Transverse colon (tissue), 4 donors: Measurements from ENCODE around the gene ACAP1. TPM values are rescaled to one million over a fixed set of nuclear protein-coding genes. Genes with fewer than 3 reads are reported as not detected.

Source experiments
- DNase-seq: peaks from one replicate; pipeline ENCODE4 v3.0.0-alpha.2; 2019
- H3K27ac ChIP-seq, 4 donors: fragments of 200-600 bp; sonication (generic); 2 replicates each; pipeline ENCODE4 v1.5.1; 2016 to 2018; ENCODE audit warnings: inconsistent platforms in 4 of 4
- H3K27me3 ChIP-seq: fragments of 200-600 bp; sonication (generic); 2 replicates; pipeline ENCODE4 v1.5.1; 2017; ENCODE audit warnings: inconsistent platforms
- H3K36me3 ChIP-seq, 4 donors: fragments of 200-600 bp; sonication (generic); 2 replicates each; pipeline ENCODE4 v1.5.1; 2017 to 2019; ENCODE audit warnings: inconsistent platforms in 4 of 4
- H3K4me1 ChIP-seq, 4 donors: fragments of 200-600 bp; sonication (generic); 2 replicates each; pipeline ENCODE4 v1.5.1; 2017 to 2020; ENCODE audit warnings: inconsistent platforms in 4 of 4
- H3K4me3 ChIP-seq, 4 donors: fragments of 200-600 bp; sonication (generic); 1 replicate in 1 of 4; 2 replicates in 3 of 4; pipeline versions ENCODE4 v1.5.1 to v1.6.1; 2017 to 2019; ENCODE audit warnings: inconsistent platforms in 4 of 4
- H3K9me3 ChIP-seq, 2 donors: fragments of 200-600 bp; sonication (generic); 2 replicates each; pipeline ENCODE4 v1.5.1; 2017 to 2019; ENCODE audit warnings: inconsistent platforms in 2 of 2
- CTCF ChIP-seq, 5 experiments: fragments of 200-600 bp in 3 of 5; fragments of 450-650 bp in 2 of 5; sonication (generic) in 3 of 5; IDR thresholded peaks; 1 replicate in 2 of 5; 2 replicates in 3 of 5; pipeline ENCODE4 v1.5.1; 2016 to 2017; ENCODE audit warnings: antibody characterized with exemption in 5 of 5, inconsistent platforms in 3 of 5, mild to moderate bottlenecking in 2 of 5, moderate library complexity in 1 of 5
- EP300 ChIP-seq: sonication (generic); formaldehyde crosslinking; IDR thresholded peaks from one replicate; pipeline ENCODE4 v1.6.1; 2017; ENCODE audit warnings: antibody characterized with exemption, low read depth
- POLR2A ChIP-seq: fragments of 450-650 bp; IDR thresholded peaks from one replicate; pipeline ENCODE4 v1.6.1; 2016; ENCODE audit warnings: antibody characterized with exemption, mild to moderate bottlenecking, moderate library complexity
- POLR2AphosphoS5 ChIP-seq, 3 donors: sonication (generic); formaldehyde crosslinking; IDR thresholded peaks; one replicate each; pipeline ENCODE4 v1.6.1; 2016; ENCODE audit warnings: antibody characterized with exemption in 3 of 3
- WGBS, 2 donors: methylation state at CpG; one replicate each; pipeline ENCODE4 v1.1.5; 2018; ENCODE audit warnings: low coverage in 1 of 2; 5-methylcytosine and 5-hydroxymethylcytosine counted together
- in situ Hi-C, 4 donors: fragments of 200-750 bp; cut with MboI; loops; one replicate each; pipeline versions ENCODE4 v1.15.0 to v1.15.1; 2017; ENCODE audit warnings: low sequenced_read_pairs in 3 of 4, low pct_ligation_motif_present in 1 of 4, low pct_unique_long_range_greater_than_20kb in 1 of 4
- intact Hi-C: fragments of 100-400 bp; cut with DNase I; formaldehyde crosslinking; loops from one replicate; pipeline ENCODE4 v1.15.1; 2023; ENCODE audit warnings: low total_unique reads
- total RNA-seq, 4 donors: library from RNA; depleted of rRNA; stranded (reverse); fragments of >200 nt; gene quantifications; one replicate each; pipeline ENCODE4 v1.1.0, GENCODE V29; 2016

Gene ACAP1
- total RNA-seq, 4 donors from 2014 or later, result 4.8 to 21.0 (median 10.0) TPM

GRCh38 chr17:7374353-7374752 is 38.0 kb downstream of the ACAP1 start:
- no peak overlapping the region for H3K27ac ChIP-seq
- WGBS, 2 donors, result 85 to 100% methylated on average over 1 to 2 of the region's 2 CpGs
- intact Hi-C loops (no loop called here), in situ Hi-C loops (no loop called here)
- no peaks in the 10 kb centered on the region for H3K27me3 ChIP-seq
- no peaks in the 10 kb centered on the region for H3K9me3 ChIP-seq
- DNase-seq, result no peak
- no peak overlapping the region for H3K4me3 ChIP-seq
- no peaks in the 10 kb centered on the region for H3K36me3 ChIP-seq
- no peaks in the 10 kb centered on the region for H3K4me1 ChIP-seq
- TF ChIP-seq CTCF (IDR thresholded peaks at IDR 0.05) (no peak), POLR2AphosphoS5 (IDR thresholded peaks at IDR 0.05) (no peak), POLR2A (no peak), EP300 (no peak)

GRCh38 chr17:7379134-7379533 is 42.8 kb downstream of the ACAP1 start:
- WGBS, 2 donors, result 95 to 97% methylated on average over 3 of the region's 3 CpGs
- in situ Hi-C loops (no loop called here), intact Hi-C loops (no loop called here)
- H3K27me3 ChIP-seq, result no peaks in the 10 kb centered on the region
- H3K4me3 ChIP-seq, result no peak overlapping the region
- TF ChIP-seq POLR2AphosphoS5 (IDR thresholded peaks at IDR 0.05), result no peak
- TF ChIP-seq POLR2A, result no peak
- no peak for TF ChIP-seq CTCF (IDR thresholded peaks at IDR 0.05)
- TF ChIP-seq EP300, result no peak
- no peaks in the 10 kb centered on the region for H3K36me3 ChIP-seq
- peaks cover 6 to 22% (median 21%) of the 10 kb centered on the region in 4 donors for H3K4me1 ChIP-seq
- no peak overlapping the region for H3K27ac ChIP-seq
- no peak for DNase-seq
- no peaks in the 10 kb centered on the region for H3K9me3 ChIP-seq

- in situ Hi-C loops (no loop called here), intact Hi-C loops (no loop called here)
- Histone ChIP-seq H3K27me3 (no peaks in the 10 kb centered on the region), H3K4me3 (peak overlapping the region in 3 of 4 donors; percentile 53 to 66 (median 53)), H3K36me3 (no peaks in the 10 kb centered on the region), H3K9me3 (no peaks in the 10 kb centered on the region), H3K4me1 (peaks cover 6 to 22% (median 22%) of the 10 kb centered on the region in 4 donors), H3K27ac (peak overlapping the region; percentile 74 to 85 (median 81))
- DNase-seq, result peak; percentile 68
- 43% methylated on average over 7 of the region's 7 CpGs; no CpG with 5 or more reads in 1 of the 2 donors for WGBS, 2 donors
- TF ChIP-seq POLR2A (no peak), EP300 (no peak), CTCF (IDR thresholded peaks at IDR 0.05) (no peak), POLR2AphosphoS5 (IDR thresholded peaks at IDR 0.05) (no peak)
Measured at GRCh38 chr17:7380321-7380720, 44.0 kb downstream of the ACAP1 start.

- peak; percentile 87 for DNase-seq
- TF ChIP-seq EP300, result no peak
- peak; percentile 69 to 94 (median 90) for TF ChIP-seq POLR2AphosphoS5 (IDR thresholded peaks at IDR 0.05)
- no peak for TF ChIP-seq CTCF (IDR thresholded peaks at IDR 0.05)
- TF ChIP-seq POLR2A, result peak; percentile 91
- 5 to 8% methylated on average over 9 to 48 of the region's 52 CpGs for WGBS, 2 donors
- Histone ChIP-seq H3K4me1 (peaks cover 6 to 22% (median 22%) of the 10 kb centered on the region in 4 donors), H3K36me3 (no peaks in the 10 kb centered on the region), H3K27ac (peak within 1 kb of the TSS; percentile 74 to 85 (median 81)), H3K27me3 (no peaks in the 10 kb centered on the region), H3K4me3 (peak within 1 kb of the TSS; percentile 21 to 66 (median 53)), H3K9me3 (no peaks in the 10 kb centered on the region)
- intact Hi-C loops (no loop called here), in situ Hi-C loops (no loop called here)
Measured at GRCh38 chr17:7380855-7381683, 44.7 kb downstream of the ACAP1 start, which contains the start of gene TNK1. TNK1 (plus strand) TSS chr17:7381089; CDS start chr17:7382927, 1,838 bp downstream.
